Smooth muscle cell of the brain vasculature (primary cell): ENCODE data around the gene PIGK.
A peak's percentile ranks its signal among the peaks of the same experiment; 100 is the strongest.

Experiments used
- DNase-seq: peaks from one replicate; pipeline ENCODE4 v3.0.0-alpha.2; 2012; ENCODE audit warnings: low read depth, low spot score

Gene PIGK

DNA sequence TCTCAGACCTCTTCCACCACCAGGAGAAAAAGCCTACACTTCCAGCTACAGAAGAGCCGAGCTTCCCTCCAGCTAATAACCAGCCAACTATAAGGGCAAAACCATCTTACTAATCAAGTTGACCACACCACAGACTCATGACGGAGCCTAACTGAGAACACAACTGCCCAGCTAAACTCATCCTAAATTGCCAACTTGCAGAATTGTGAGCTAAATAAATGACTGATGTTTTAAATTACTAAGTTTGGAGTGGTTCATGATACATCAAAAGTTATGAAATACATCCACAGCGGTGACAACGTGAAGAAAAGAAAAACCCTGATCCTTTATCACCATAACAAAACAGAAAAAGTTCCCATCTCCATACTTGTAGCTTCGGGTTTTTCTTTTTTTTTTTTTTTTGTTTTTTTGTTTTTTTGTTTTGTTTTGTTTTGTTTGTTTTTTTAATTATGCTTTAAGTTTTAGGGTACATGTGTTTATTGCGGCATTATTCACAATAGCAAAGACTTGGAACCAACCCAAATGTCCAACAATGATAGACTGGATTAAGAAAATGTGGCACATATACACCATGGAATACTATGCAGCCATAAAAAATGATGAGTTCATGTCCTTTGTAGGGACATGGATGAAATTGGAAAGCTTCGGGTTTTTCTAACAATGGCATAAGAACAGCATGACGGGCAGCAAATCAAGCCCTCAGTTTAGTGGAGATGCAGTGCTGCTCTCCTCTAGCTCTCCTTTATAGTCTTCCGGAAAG, 122.6 kb downstream of the PIGK start:
- DNase-seq: no peak

DNA sequence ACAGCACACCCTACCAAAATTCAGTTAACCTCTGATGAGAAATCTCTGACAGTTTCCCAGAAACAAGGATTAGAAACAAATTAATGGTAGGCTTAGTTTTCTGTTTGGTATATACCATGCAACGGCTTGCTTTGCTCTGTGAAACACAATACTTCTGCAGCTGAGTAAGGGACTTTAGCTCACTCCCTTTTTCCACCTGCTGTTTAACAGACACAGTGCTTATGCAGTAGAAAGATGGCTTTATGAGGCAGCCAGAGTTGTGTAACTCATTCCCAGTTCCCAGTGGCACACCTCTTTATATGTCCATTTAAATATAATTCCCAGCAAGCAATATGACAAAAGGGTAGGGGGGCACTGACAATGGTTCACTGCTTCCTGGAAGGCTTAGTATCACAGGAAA, 124.0 kb downstream of the PIGK start:
- DNase-seq: no peak

DNA sequence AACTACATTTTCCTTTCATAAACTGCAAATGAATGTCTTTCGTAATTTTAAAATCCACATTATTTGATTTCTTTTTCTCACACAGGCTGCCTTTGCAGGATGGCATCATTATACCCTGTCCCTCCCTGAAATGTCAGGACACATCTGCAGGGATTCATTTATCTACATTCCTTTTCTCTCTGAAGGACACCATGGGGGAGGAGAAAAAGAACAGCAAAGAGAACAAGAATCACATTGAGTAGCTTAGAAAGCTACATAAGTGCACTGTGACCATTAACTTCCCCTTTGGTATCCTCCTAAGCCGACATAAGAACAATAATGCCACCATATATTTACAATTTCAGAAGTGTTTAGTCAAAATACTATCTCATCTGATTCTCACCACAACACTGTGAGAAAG, 129.5 kb downstream of the PIGK start:
- DNase-seq: no peak

DNA sequence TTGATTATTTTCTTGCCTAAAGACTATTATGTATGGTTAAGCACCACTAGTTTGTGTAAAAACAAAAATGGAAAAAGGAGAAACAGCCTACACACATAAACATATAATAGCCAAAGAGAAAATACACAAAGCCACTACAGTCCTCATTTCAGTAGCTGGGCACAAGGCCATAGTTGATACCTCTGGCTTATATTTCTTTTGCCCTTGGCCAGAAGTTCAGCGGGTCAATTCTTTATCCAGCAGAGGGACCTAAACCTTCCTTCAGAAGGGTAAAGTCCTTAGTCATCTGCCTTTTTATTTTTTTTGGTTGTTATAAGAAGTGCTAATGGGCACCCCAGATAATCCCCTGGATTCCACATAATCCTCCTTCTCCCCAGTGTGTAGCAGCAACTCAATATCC, 134.1 kb downstream of the PIGK start:
- DNase-seq: no peak

DNA sequence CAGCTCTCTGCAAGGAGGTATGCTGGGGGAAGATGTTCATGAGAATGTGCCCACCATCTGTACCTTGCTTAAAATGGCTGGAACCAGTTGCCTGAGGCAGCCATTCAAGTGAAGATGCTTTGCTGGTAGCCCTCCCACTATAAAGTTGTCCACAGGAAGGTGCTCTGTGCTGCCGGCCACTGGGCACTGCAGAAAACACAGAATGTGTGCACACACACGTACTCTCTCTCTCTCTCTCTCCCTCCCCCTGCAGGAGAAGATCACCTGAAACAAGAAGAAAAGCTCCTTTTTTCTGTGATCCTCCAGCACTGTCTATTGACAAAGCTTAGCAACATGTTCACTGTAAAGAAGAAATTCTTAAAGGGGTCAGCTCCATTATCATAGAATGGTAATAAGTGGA, 134.8 kb downstream of the PIGK start:
- no peak for DNase-seq

DNA sequence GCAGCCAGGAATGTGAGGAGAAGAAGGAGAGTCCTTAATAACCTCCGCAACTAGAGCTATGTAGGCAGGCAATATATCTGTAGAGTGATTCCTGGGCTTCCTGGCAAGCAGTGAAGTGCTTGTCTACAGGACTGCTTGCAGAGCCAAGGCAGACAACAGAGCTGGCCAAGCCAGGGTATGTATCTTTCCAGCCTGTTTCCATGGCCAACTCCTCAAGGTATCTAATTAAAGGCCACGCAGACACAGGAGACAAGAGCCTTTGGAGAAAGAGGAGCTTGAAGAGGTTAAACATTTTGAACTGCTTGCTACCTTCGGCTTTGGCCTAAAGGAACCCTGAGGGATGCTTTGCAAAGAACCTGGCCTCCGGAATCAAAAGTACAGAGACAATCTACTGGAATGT, 137.4 kb downstream of the PIGK start:
- no peak for DNase-seq

DNA sequence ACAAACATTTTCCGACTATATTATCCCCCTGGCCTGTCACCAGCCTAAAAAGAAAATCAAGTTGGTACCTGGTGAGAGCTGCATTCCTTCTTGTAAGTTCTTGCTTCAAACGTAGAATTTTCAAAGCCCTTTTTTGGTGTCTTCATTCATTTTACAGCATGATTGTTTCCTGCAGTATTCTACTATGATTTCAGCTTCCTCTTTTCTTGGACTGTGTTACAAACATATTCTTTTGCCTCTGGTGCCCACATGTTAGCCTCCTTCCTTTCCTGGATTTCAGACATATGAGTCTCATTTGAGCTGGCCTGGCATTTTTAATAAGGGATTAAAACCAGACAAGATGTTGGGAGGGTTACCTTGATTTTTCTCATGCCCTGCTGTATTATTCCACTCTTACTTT, 142.5 kb downstream of the PIGK start:
- no peak for DNase-seq

DNA sequence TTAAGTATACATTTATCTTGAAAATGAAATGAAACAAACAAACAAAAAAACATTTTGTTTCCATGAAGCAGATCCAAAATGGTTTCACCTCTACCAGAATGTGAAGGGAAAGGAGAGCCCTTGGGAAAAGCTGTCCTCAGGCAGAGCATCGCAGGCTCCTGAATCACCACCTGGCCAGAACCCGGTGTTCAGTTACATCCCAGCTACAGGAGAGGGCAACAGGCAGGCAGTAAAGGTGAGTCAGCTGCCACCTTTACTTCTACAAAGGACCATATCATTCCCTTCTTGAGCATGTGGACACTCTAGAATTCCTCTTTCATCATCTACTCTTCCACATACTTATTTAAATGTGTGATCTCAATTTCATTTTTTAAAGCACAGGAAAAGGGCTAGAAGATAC, 151.2 kb downstream of the PIGK start:
- no peak for DNase-seq

DNA sequence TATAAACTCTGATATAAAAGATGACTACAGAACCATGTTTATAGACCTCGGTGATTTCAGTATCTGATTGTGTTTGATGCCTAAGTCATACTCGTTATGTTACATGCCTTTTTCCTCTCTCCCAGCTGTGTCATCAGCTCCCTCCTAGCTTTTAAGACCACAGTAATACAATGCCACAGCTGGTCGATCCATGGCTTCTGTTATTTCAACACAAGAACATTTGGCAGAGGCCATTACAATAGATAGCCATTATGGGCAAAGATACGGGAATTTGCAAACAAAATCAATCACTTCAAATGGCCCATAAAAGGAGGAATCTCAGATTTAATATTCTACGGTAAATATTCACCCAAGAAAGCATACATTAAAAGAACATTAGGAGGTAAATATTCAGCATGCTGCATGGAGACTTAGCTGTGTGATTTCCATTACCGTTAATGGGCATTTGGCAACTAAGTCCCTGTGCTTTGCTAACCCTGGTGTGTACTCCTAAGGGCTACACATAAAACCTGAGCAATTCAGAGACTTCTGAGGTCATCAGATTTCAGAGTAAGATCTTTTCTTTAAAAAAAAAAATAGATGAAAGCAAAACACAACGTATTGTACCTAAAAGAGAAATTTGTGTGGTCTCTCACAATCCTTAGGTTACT, 153.4 kb downstream of the PIGK start:
- DNase-seq: no peak

DNA sequence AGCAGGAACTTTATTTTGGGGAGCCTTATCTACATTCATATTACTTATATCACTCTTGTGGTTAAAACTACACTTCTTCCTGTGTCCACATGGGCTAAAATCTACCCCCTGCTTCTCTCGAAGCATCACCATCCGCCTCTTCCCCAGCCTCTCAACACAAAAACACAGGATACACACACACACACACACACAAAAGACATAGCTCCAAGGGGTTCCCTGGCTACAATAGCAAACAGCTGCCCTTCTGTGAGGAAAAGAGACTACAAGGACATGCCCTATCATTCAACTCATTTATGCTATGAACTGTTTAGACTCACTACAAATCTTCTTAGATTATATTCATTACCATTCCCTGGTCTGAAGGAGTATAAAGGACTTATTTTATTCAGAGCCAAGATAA, 155.0 kb downstream of the PIGK start:
- no peak for DNase-seq

DNA sequence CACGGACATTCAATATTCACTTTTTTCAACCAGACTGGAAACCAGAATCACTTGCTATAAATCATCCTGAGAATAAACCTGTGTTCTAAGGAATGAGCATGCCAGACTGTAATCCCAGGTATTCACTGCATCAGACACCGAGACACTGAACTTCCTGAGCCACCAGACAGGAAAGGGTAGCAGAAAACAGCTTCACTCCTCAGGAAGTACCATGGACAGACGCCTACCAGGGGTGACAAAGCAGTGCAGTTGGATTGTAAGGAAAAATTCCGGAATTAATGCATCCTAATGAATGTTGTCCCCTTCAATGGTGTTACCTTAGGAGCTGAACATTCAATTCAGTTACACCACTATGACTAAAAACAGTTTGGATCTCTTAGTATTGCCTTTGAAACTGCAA, 156.1 kb downstream of the PIGK start:
- DNase-seq: no peak

DNA sequence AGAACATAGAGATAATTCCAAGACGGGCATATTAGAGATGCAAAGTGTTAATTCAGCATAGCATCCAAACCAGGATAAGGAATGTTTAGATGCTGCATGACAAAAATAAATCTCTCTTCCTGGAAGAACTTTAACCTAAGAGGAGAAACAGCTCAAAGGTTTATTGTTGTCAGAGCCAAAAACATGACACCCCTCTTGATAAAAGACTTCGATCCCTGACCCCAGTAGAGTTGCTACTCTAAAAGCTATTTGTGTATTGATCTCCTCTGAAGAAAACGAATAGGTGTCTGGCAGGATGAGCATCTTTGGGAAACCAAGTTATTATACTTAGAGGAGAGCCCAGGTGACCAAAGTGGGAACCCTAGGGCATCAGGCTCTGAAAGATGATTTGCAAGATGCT, 158.1 kb downstream of the PIGK start:
- no peak for DNase-seq

DNA sequence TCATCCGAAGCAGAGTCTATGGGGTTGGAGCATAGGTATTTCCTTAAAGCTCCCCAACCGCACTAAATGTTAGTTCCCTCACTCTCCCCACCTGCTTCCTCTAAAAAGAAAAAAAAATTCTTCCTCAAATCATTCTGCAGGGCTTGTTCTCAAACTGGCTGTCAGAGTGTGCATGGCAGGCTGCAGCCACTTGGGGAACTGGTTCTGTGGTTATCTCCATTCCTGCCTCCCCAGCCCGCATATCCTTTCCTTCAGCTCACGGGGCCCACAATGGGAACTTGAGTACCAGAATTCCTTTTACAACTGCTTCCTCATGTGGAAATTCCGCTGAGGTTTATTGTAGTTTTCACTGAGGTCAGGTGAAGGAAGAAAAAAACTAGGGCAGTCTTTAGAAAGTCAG, 159.2 kb downstream of the PIGK start:
- DNase-seq: no peak

DNA sequence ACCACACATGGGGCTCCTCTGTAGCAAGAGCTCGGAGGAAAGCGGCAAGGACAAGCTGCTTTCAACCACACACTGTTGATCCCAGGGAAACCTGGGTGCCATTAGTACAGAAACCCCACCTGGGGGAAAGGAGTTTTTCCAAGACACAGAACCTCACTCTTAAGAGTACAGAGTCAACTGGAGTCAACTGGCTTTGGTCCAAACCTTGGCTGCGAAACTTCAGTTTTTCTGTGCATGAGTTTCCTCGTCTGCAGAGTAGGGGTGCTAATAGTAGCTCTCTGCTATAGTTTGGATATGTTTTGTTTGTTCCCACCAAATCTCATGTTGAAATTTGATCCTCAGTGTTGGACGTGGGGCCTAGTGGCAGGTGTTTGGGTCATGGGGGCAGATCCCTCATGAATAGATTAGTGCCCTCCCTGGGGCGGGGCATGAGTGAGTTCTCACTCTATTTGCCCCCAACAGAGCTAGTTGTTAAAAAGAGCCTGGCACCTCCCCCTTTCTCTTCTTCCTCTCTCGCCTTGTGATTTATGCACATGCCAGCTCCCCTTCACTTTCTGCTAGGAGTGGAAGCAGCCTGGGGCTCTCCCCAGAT, 161.1 kb downstream of the PIGK start:
- DNase-seq: no peak

DNA sequence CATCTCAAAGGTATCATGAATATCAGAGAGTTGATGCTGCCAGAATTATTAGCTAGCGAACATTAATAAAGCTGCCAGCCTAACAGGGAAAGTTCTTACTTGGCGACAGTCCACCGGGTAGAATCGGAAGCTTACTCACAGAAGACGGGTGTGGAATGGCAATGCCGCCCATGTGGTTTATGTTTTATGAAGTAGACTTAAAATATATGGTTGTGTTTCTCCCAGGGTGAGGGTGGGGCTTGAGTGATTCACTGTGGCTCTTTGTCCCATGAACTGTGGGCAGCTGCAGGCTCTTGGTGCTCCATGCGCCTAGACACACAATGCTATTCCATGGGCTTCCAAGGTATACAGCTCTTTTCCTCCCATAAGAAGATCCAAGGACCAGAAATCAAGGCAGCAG, 162.7 kb downstream of the PIGK start:
- no peak for DNase-seq

DNA sequence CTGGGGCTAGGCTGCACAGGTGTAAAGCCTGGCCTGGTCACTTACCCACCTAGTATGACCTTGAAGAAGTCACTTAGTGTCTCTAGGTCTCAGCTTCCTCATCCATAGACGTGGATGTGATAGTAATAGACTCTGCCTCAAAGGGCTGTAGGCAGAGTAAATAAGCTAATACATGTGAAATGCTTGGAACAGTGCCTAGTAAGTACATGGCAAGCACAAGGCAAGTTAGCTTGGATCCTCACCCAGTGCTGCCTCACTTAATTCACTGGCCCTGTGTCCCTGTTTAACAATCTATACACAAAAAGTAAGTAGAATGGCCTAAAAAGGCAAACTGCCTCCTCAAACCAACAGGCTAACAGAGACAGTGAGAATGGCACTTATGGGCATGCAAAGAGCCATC, 167.8 kb downstream of the PIGK start:
- DNase-seq: no peak

DNA sequence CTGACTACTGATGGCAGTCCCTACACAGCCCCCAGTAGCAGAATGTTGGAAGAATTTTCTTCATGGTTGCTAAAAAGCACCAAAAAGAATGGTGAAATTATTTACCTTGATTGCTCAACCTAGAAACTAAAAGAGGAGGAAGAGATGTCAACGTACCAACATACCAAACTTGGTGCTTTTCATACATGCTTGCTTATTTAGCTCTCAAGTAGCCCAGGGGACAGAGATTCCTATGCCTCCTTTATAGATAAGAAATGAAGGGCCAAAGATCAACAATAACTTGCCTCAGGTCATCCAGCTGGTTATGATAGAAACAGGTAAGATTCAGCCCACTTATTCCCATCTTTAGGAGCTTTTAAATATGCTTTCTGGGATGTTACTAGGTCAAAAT, 170.6 kb downstream of the PIGK start:
- no peak for DNase-seq

DNA sequence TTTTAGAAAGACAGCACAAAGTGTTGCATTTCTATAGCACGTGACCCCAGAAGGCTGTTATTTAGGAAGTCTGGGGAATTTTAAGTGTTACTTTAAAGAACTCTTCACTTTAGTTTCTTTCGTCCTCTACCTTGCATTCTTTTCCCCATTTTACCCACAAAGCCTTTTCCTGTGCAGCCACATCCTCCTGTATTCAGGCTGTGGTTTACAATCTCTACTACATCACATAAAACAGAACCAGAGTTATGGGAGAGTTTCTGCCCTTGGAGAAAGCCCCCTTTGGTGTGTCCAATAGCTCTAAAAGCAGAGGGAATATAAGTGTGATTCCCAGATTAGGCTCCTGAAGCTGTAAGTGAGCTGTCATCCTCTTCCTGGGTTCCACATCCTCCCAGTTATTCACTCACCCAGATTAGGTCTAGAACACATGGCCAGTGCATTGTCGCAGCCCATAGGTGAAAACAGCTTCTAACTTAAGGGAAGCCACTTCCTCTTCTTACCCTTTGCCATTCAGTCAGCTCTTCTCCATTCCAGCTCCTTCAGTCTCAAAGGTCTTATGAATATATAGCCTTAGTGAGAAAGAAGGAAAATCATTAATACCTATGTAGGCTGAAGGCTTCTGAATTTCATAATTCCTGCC, 171.1 kb downstream of the PIGK start:
- DNase-seq: no peak

DNA sequence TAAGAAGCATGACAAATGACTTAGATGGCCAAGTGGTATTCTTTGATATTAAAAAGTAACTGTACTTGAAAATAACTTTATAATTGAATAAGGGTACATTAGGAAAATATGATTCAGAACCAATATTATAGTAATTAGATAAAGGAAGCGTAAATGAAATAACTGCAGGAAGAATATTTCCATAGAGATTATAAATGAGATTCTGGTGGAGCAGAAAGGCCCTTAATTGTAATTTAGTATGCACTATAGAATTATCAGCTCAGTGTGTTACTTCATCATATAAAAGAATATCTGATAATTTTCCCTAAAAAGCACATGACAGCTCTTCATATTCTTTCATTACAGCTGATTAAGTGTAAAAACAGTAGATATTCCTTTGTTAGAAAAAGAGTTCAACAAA, 171.7 kb downstream of the PIGK start:
- DNase-seq: no peak

DNA sequence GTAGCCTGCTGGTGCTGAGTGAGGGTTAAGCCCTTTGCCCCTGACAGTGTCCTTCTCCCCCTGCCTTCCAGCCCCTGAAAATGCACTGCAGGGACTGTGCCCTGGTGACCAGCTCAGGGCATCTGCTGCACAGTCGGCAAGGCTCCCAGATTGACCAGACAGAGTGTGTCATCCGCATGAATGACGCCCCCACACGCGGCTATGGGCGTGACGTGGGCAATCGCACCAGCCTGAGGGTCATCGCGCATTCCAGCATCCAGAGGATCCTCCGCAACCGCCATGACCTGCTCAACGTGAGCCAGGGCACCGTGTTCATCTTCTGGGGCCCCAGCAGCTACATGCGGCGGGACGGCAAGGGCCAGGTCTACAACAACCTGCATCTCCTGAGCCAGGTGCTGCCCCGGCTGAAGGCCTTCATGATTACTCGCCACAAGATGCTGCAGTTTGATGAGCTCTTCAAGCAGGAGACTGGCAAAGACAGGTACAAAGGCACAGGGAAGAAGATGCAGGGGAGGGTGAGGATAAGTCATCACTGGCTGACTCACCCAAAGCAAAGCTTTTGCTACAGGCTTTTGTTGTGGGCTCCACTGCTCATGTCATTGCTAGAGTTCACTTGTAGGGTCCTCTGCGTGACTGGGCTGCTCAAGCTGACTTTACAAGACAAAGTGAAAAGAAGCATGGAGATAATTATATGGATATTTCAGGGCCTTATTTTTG, 174.9 kb downstream of the PIGK start:
- DNase-seq: no peak

DNA sequence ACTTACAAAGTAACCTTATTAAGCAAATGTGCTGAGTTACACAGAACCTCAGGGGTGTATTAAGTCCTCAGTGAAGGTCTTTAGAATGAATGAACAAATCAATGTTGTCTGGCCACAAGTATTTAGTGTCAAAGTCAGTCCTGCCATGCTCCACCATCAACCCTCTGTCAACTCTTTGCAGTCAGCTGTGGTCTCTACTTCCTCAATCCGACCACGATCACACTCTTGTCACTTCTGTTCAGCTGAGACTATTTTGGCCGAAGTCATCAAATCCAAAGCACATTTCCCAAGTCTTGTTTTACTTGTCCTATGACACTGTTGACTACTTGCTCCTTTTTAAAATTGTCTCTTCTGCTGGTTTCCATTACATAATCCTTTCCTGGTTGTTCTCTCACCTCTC, 178.4 kb downstream of the PIGK start:
- DNase-seq: no peak

DNA sequence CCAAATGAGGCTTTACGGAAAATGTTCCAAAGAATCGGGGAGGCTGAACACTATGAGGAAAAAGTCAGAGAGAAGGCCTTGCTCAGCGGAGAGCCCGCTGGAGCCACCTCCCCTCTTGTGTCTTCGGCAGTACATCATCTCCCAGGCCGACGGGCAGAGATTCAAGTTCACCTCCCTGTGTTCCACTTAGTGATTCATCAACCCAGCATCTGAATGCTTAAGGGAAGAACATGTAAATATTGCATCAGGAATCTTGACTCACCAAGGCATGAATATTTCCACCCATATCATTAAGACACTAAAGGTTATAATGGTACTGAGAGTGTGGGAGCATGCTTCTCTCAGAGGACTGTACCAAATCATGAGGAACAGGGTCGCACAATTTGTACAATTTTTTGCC, 179.5 kb downstream of the PIGK start:
- DNase-seq: peak; percentile 55
